Neural crest cell (in vitro differentiated cells): Measurements from ENCODE around the gene EFHD1. TPM values are rescaled to one million over a fixed set of nuclear protein-coding genes. Genes with fewer than 3 reads are reported as not detected.

Experiments
- DNase-seq: peaks from one replicate; pipeline ENCODE4 v3.0.0; 2021; ENCODE audit warnings: low read depth, mixed read lengths, low spot score
- H3K27ac Mint-ChIP-seq: one replicate; pipeline ENCODE4 v1.8.0; 2021; ENCODE audit warnings: mild to moderate bottlenecking, mixed read lengths; ENCODE audit not compliant: unreplicated experiment
- H3K27me3 Mint-ChIP-seq: 2 replicates; pipeline ENCODE4 v1.8.0; 2021; ENCODE audit warnings: low read depth, mild to moderate bottlenecking, mixed read lengths
- H3K36me3 Mint-ChIP-seq: 2 replicates; pipeline ENCODE4 v1.8.0; 2021; ENCODE audit warnings: low read depth, mild to moderate bottlenecking, mixed read lengths
- H3K4me1 Mint-ChIP-seq: 2 replicates; pipeline ENCODE4 v1.8.0; 2021; ENCODE audit warnings: mixed read lengths
- H3K4me3 Mint-ChIP-seq: one replicate; pipeline ENCODE4 v1.8.0; 2021; ENCODE audit warnings: mild to moderate bottlenecking, mixed read lengths
- H3K9me3 Mint-ChIP-seq: 2 replicates; pipeline ENCODE4 v1.8.0; 2021; ENCODE audit warnings: mixed read lengths
- total RNA-seq: library from RNA; stranded (reverse); gene quantifications from 2 replicates; pipeline ENCODE4 v1.2.1, GENCODE V29; 2021
- TF ChIP-seq, protein P1 (sequence below): fragments of 200-600 bp; sonication (generic); conservative IDR thresholded peaks from 2 replicates; pipeline ENCODE4 v1.5.0; 2021; ENCODE audit warnings: antibody characterized with exemption, mild to moderate bottlenecking

EFHD1 gene
- total RNA-seq, 1 donor from 2014 or later, result 4.1 TPM

DNA sequence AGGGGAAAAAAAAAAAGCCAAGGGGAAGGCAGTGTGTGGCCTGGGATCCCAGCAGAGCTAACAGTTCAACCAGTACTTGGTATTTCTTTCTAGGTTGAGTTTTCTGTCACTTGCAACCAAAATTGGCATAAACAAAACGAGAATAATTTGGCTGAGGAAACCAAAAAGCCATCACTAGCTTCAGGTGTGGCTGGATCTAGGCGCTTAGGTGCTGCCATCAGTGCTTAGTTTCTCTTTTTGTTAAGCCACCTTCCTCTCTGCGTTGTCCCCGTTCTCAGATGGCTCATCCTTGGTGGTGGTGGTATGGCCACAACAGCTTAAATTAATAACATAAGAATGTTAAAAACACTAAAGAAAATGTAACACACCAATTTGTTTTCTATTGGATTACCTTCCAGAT, 2.4 kb downstream of the EFHD1 start:
- no peaks in the 10 kb centered on the region for H3K36me3 Mint-ChIP-seq
- DNase-seq, result no peak
- no peak overlapping the region for H3K27ac Mint-ChIP-seq
- H3K4me1 Mint-ChIP-seq, result peaks cover 11% of the 10 kb centered on the region
- H3K27me3 Mint-ChIP-seq, result peaks cover 73% of the 10 kb centered on the region
- no peaks in the 10 kb centered on the region for H3K9me3 Mint-ChIP-seq
- TF ChIP-seq, protein P1, sequence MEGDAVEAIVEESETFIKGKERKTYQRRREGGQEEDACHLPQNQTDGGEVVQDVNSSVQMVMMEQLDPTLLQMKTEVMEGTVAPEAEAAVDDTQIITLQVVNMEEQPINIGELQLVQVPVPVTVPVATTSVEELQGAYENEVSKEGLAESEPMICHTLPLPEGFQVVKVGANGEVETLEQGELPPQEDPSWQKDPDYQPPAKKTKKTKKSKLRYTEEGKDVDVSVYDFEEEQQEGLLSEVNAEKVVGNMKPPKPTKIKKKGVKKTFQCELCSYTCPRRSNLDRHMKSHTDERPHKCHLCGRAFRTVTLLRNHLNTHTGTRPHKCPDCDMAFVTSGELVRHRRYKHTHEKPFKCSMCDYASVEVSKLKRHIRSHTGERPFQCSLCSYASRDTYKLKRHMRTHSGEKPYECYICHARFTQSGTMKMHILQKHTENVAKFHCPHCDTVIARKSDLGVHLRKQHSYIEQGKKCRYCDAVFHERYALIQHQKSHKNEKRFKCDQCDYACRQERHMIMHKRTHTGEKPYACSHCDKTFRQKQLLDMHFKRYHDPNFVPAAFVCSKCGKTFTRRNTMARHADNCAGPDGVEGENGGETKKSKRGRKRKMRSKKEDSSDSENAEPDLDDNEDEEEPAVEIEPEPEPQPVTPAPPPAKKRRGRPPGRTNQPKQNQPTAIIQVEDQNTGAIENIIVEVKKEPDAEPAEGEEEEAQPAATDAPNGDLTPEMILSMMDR, result no peak
- no peak overlapping the region for H3K4me3 Mint-ChIP-seq

DNA sequence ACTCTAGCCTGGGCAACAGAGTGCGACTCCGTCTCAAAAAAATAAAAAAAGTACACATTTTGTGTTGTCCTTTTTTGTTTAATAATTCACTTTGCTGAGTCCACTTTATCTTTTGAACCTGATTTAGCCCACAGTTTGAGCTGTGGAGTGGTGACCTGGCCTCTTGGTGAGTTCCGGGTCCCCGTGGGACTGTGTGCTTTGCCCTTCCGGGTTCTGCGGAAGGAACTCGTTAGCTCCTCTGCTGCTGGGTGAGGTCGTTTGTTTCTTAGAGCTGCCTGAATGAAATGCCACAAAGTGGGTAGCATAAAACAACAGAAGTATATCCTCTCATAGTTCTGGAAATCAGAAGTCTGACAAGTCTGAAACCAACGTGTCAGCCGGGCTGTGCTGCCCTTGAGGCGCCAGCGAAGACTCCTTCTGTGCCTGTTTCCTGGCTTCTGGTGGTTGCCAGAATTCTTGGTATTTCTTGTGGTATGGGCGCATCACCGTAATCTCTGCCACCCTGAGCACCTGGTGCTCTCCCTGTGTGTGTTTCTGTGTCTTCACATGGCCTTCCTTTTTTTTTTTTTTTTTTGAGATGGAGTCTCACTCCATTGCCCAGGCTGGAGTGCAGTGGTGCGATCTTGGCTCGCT, 3.5 kb downstream of the EFHD1 start:
- peaks cover 11% of the 10 kb centered on the region for H3K4me1 Mint-ChIP-seq
- H3K27me3 Mint-ChIP-seq, result peaks cover 67% of the 10 kb centered on the region
- H3K4me3 Mint-ChIP-seq, result peak overlapping the region; percentile 9
- H3K9me3 Mint-ChIP-seq, result no peaks in the 10 kb centered on the region
- no peak for DNase-seq
- H3K27ac Mint-ChIP-seq, result no peak overlapping the region
- no peaks in the 10 kb centered on the region for H3K36me3 Mint-ChIP-seq
- TF ChIP-seq, protein P1, result no peak

DNA sequence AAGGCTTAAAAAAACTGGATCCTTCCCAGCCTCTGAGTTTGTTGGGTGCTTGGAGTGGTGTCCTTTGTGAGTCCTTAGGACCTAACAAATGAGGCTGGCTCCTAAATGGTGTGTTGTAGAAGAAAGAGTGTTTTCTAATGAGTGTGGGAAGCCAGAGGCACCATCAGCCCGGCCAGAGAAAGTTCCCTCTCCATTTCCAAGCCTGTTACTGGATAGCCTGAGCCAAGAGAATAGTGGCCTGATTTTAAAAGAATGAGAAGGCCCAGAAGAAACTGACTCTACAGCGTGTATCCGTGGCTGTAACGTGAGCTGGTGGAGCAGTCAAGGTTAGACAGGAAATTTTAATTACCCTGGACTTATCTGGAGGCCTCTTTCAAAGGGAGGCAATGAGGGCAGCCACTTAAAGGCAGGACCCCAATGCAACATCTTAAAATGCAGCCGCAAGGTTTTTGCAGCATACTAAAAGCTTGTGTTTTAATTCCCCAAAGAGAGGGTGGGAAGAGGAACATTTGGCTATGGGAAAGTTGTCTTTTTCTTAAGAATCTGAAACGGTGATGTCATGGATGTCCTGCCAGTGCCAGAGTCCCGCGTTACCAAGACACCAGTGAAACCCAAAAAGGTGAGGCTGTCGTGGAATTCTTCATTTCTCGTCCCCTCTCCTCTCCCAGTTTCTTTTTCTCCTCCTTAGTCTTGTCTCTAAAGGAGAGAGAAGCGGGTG, 4.6 kb downstream of the EFHD1 start:
- DNase-seq, result no peak
- H3K4me1 Mint-ChIP-seq, result peaks cover 4% of the 10 kb centered on the region
- H3K27ac Mint-ChIP-seq, result no peak overlapping the region
- no peak overlapping the region for H3K4me3 Mint-ChIP-seq
- H3K36me3 Mint-ChIP-seq, result no peaks in the 10 kb centered on the region
- H3K27me3 Mint-ChIP-seq, result peaks cover 56% of the 10 kb centered on the region
- TF ChIP-seq, protein P1, result no peak
- H3K9me3 Mint-ChIP-seq, result no peaks in the 10 kb centered on the region

DNA sequence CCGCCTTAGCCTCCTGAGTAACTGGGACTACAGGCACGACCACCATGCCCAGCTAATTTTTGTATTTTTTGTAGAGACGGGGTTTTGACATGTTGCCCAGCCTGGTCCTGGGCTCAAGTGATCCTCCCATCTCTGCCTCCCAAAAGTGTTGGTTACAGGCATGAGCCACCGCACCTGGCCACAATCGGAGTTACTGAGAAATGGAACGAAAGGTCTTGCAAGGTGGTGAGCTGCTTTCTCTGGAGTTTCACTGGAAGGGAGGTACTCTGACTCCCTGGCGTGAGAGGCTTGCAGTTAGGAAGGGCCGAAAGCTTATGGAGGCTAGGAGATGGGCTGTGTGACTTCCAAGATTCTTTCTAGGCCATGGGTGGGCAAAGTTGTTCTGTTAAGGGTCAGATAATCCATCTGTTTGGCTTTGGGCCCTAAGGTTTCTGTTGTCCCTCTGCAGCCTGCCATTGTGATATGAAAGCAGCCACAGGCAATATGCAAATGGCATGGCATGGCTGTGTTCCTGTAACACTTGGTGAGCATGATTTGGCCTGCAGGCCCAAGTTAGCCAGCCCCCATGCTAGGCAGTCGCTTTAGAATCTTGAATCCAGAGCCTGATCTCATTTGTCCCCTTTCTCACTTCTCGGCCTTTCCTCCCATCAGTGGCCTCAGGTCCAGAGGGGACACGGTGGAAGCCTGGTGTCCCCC, 7.9 kb downstream of the EFHD1 start:
- H3K4me3 Mint-ChIP-seq, result no peak overlapping the region
- H3K36me3 Mint-ChIP-seq, result no peaks in the 10 kb centered on the region
- peaks cover 29% of the 10 kb centered on the region for H3K27me3 Mint-ChIP-seq
- no peak for DNase-seq
- TF ChIP-seq, protein P1, result no peak
- no peaks in the 10 kb centered on the region for H3K9me3 Mint-ChIP-seq
- H3K27ac Mint-ChIP-seq, result no peak overlapping the region
- H3K4me1 Mint-ChIP-seq, result no peaks in the 10 kb centered on the region

DNA sequence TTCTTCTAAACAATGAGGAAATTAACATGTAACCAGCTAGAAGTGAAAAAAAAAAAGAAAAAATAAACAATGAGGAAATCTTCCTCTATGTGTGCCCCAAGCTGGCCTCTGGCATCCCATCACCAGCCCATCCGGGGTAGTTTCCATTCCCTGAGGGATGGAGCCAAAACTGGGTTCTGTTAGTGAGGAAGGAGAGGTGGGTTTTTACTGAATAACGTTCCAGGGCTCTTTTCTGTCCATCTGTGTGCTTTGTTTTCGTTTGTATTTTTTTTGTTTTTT, 9.7 kb downstream of the EFHD1 start:
- H3K9me3 Mint-ChIP-seq, result no peaks in the 10 kb centered on the region
- TF ChIP-seq, protein P1, result no peak
- H3K27me3 Mint-ChIP-seq, result peaks cover 14% of the 10 kb centered on the region
- no peak for DNase-seq
- H3K36me3 Mint-ChIP-seq, result no peaks in the 10 kb centered on the region
- no peak overlapping the region for H3K4me3 Mint-ChIP-seq
- no peaks in the 10 kb centered on the region for H3K4me1 Mint-ChIP-seq
- no peak overlapping the region for H3K27ac Mint-ChIP-seq
